Measurements from ENCODE around the gene EME2.

Gene EME2

DNA sequence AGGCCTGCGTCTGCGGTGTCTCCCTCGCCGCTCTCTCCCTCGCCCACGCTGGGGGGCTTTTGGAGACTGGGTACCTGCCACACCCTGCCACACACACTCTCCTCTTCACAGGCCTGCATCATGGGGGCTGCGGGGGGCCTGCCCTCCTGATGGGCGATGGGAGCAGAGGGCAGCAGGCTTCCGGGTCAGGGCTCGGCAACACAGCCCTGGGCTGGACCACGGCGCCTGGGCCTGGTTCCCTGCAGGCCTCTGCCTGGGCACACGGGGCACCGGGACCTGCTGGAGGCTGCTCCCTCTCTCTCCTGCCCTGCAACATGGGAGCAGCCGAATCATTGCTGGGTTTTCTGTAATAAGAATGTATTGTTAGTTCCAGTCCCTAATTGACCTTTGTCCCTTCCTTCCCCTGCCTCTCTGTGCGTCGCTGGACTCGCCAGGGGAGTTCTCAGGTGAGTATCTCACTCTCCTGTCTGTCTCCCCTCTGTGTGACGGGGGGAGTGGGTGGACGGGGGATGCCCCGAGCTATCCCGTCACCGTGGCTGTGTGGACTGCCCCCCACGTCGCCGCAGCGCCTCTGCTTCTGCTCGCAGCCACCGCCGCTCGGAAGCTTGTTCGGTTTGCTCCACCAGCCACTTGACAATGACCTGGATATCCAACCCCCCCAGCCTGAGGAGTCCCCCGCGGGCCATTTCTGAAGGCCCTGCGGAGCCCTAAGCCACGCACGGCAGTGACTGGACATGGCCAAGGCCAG is 14.7 kb upstream of the EME2 start:
- Histone ChIP-seq H3K9ac (ENCODE audit: insufficient read length, low read depth) (peak overlapping the region; percentile 15), H3K4me1 (ENCODE audit: insufficient read depth, insufficient read length) (peaks cover 7% of the 10 kb centered on the region), H3K27me3 (ENCODE audit: insufficient read depth, insufficient read length) (no peaks in the 10 kb centered on the region), H3K36me3 (ENCODE audit: insufficient read depth, insufficient read length, low read length) (peaks cover 72% of the 10 kb centered on the region), H3K9me3 (ENCODE audit: insufficient read depth, low read length) (no peaks in the 10 kb centered on the region), H3K4me3 (ENCODE audit: insufficient read length, low read depth) (no peak overlapping the region)
- no peak for DNase-seq (ENCODE audit: low read depth, low spot score)
- TF ChIP-seq YY1 (IDR thresholded peaks at IDR 0.05; ENCODE audit: insufficient read depth, insufficient read length): no peak
- TF ChIP-seq ZNF274 (IDR thresholded peaks at IDR 0.05; ENCODE audit: low read depth, low read length): no peak
- TF ChIP-seq SUZ12 (IDR thresholded peaks at IDR 0.05; ENCODE audit: extremely low read depth, insufficient read depth, insufficient read length): no peak

DNA sequence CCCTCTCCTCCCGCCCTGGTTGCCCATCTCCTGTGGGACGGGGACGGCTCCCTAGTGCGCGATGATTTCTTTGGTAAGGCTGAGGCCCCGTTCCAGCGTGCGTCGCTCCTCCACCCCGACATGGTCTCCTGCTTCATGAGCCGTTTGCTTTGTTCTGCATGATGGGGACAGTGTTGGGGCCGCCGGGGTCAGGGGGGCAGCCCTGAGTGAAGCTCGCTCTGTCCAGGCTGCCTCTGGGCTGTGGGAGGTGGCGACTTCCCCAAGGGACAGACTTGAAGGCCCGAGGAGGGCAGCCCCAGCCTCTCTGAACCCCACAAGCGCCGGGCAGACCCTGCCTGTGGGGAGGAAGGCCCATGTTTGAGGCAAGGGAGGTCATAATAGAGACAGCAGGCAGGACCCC is 13.7 kb upstream of the EME2 start:
- Histone ChIP-seq H3K4me1 (ENCODE audit: insufficient read depth, insufficient read length) (peaks cover 14% of the 10 kb centered on the region), H3K4me3 (ENCODE audit: insufficient read length, low read depth) (no peak overlapping the region), H3K27me3 (ENCODE audit: insufficient read depth, insufficient read length) (no peaks in the 10 kb centered on the region), H3K9ac (ENCODE audit: insufficient read length, low read depth) (no peak overlapping the region), H3K9me3 (ENCODE audit: insufficient read depth, low read length) (no peaks in the 10 kb centered on the region), H3K36me3 (ENCODE audit: insufficient read depth, insufficient read length, low read length) (peaks cover 76% of the 10 kb centered on the region)
- no peak for DNase-seq (ENCODE audit: low read depth, low spot score)
- TF ChIP-seq ZNF274 (IDR thresholded peaks at IDR 0.05; ENCODE audit: low read depth, low read length) (no peak), SUZ12 (IDR thresholded peaks at IDR 0.05; ENCODE audit: extremely low read depth, insufficient read depth, insufficient read length) (no peak), YY1 (IDR thresholded peaks at IDR 0.05; ENCODE audit: insufficient read depth, insufficient read length) (no peak)

GRCh38 chr16:1759511-1759910 is 13.1 kb upstream of the EME2 start:
- Histone ChIP-seq H3K27me3 (ENCODE audit: insufficient read depth, insufficient read length) (no peaks in the 10 kb centered on the region), H3K4me3 (ENCODE audit: insufficient read length, low read depth) (no peak overlapping the region), H3K9me3 (ENCODE audit: insufficient read depth, low read length) (no peaks in the 10 kb centered on the region), H3K9ac (ENCODE audit: insufficient read length, low read depth) (no peak overlapping the region), H3K36me3 (ENCODE audit: insufficient read depth, insufficient read length, low read length) (peaks cover 76% of the 10 kb centered on the region), H3K4me1 (ENCODE audit: insufficient read depth, insufficient read length) (peaks cover 19% of the 10 kb centered on the region)
- TF ChIP-seq YY1 (IDR thresholded peaks at IDR 0.05; ENCODE audit: insufficient read depth, insufficient read length) (no peak), SUZ12 (IDR thresholded peaks at IDR 0.05; ENCODE audit: extremely low read depth, insufficient read depth, insufficient read length) (no peak), ZNF274 (IDR thresholded peaks at IDR 0.05; ENCODE audit: low read depth, low read length) (no peak)
- no peak for DNase-seq (ENCODE audit: low read depth, low spot score)

DNA sequence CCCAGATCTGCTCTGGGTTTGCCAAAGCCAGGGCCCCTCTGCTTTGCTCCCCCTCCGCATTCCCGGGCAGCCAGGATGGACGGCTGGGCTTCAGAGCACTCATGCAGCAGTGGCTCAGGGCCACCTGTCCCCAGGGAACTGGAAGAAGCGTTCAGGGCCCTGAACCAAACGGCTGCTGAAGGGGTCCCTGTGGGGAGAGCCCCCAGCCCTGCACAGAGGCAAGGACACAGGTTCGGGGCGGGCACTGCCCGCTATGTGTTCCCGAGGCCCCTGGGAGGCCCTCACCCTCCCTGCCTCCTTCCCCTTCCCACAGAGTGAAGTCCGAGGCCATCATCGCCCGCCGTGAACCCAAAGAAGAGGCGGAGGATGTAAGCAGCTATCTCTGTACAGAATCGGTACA is 11.7 kb upstream of the EME2 start:
- peaks cover 24% of the 10 kb centered on the region for H3K4me1 ChIP-seq (ENCODE audit: insufficient read depth, insufficient read length)
- DNase-seq (ENCODE audit: low read depth, low spot score): no peak
- peaks cover 79% of the 10 kb centered on the region for H3K36me3 ChIP-seq (ENCODE audit: insufficient read depth, insufficient read length, low read length)
- no peak overlapping the region for H3K4me3 ChIP-seq (ENCODE audit: insufficient read length, low read depth)
- no peaks in the 10 kb centered on the region for H3K9me3 ChIP-seq (ENCODE audit: insufficient read depth, low read length)
- H3K27me3 ChIP-seq (ENCODE audit: insufficient read depth, insufficient read length): no peaks in the 10 kb centered on the region
- H3K9ac ChIP-seq (ENCODE audit: insufficient read length, low read depth): no peak overlapping the region
- TF ChIP-seq ZNF274 (IDR thresholded peaks at IDR 0.05; ENCODE audit: low read depth, low read length) (no peak), SUZ12 (IDR thresholded peaks at IDR 0.05; ENCODE audit: extremely low read depth, insufficient read depth, insufficient read length) (no peak), YY1 (IDR thresholded peaks at IDR 0.05; ENCODE audit: insufficient read depth, insufficient read length) (no peak)

DNA sequence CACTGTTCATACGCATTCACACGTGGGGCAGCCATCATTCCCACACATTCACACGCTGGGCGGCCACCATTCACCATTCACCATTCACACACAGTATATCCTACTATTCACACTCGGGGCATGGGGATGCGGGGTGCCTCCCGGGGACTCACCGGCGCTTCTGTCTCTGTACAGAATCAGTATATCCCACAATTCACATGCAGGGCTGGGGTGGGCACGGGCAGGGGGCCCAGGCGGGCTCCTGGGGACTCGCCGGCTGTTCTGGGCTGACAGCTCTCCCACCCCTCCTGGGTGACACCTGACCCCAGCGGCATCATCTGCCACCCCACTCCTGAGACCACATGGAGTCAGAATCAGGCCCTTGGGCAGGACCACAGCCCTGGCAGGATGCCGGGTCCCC is 10.9 kb upstream of the EME2 start:
- Histone ChIP-seq H3K36me3 (ENCODE audit: insufficient read depth, insufficient read length, low read length) (peaks cover 83% of the 10 kb centered on the region), H3K9ac (ENCODE audit: insufficient read length, low read depth) (no peak overlapping the region), H3K9me3 (ENCODE audit: insufficient read depth, low read length) (no peaks in the 10 kb centered on the region), H3K27me3 (ENCODE audit: insufficient read depth, insufficient read length) (no peaks in the 10 kb centered on the region), H3K4me3 (ENCODE audit: insufficient read length, low read depth) (no peak overlapping the region), H3K4me1 (ENCODE audit: insufficient read depth, insufficient read length) (peaks cover 24% of the 10 kb centered on the region)
- TF ChIP-seq SUZ12 (IDR thresholded peaks at IDR 0.05; ENCODE audit: extremely low read depth, insufficient read depth, insufficient read length): no peak
- TF ChIP-seq ZNF274 (IDR thresholded peaks at IDR 0.05; ENCODE audit: low read depth, low read length): no peak
- no peak for TF ChIP-seq YY1 (IDR thresholded peaks at IDR 0.05; ENCODE audit: insufficient read depth, insufficient read length)
- DNase-seq (ENCODE audit: low read depth, low spot score): no peak

DNA sequence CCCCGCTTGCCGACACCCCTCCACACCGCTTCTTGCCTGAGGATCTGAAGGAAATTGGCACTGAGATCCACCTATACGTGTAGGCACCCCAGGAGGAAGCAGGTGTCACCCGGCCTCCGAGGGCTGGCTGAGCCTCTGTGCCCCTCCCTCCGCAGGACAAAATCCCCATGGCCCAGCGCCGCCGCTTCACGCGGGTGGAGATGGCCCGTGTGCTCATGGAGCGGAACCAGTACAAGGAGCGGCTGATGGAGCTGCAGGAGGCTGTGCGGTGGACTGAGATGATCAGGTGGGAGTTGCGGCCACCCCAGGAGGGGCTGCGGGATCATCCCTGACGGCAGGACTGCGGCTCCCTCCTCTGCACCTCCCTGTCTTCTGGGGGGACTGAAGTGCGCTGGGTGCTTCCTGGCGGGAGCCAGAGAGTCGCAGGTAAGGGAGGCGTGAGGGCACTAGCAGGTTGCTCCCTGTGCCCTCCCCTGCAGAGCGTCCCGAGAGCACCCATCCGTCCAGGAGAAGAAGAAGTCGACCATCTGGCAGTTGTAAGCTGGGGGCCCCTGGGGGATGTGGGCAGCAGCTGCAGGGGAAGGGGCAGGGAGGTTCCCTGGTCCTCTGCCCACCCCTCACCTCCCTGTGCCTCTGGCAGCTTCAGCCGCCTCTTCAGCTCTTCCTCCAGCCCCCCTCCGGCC is 10.3 kb upstream of the EME2 start:
- H3K9ac ChIP-seq (ENCODE audit: insufficient read length, low read depth): peak overlapping the region; percentile 21
- H3K27me3 ChIP-seq (ENCODE audit: insufficient read depth, insufficient read length): no peaks in the 10 kb centered on the region
- peaks cover 24% of the 10 kb centered on the region for H3K4me1 ChIP-seq (ENCODE audit: insufficient read depth, insufficient read length)
- no peak overlapping the region for H3K4me3 ChIP-seq (ENCODE audit: insufficient read length, low read depth)
- no peaks in the 10 kb centered on the region for H3K9me3 ChIP-seq (ENCODE audit: insufficient read depth, low read length)
- TF ChIP-seq SUZ12 (IDR thresholded peaks at IDR 0.05; ENCODE audit: extremely low read depth, insufficient read depth, insufficient read length) (no peak), ZNF274 (IDR thresholded peaks at IDR 0.05; ENCODE audit: low read depth, low read length) (no peak), YY1 (IDR thresholded peaks at IDR 0.05; ENCODE audit: insufficient read depth, insufficient read length) (no peak)
- peaks cover 85% of the 10 kb centered on the region for H3K36me3 ChIP-seq (ENCODE audit: insufficient read depth, insufficient read length, low read length)
- DNase-seq (ENCODE audit: low read depth, low spot score): no peak

- DNase-seq (ENCODE audit: low read depth, low spot score): no peak
- Histone ChIP-seq H3K4me1 (ENCODE audit: insufficient read depth, insufficient read length) (peaks cover 24% of the 10 kb centered on the region), H3K9ac (ENCODE audit: insufficient read length, low read depth) (peak overlapping the region; percentile 21)
Observed at GRCh38 chr16:1762879-1763520, 9.6 kb upstream of the EME2 start.

More at GRCh38 chr16:1762879-1763520, 9.6 kb upstream of the EME2 start:
- no peak for TF ChIP-seq SUZ12 (IDR thresholded peaks at IDR 0.05; ENCODE audit: extremely low read depth, insufficient read depth, insufficient read length)
- no peak for TF ChIP-seq YY1 (IDR thresholded peaks at IDR 0.05; ENCODE audit: insufficient read depth, insufficient read length)
- TF ChIP-seq ZNF274 (IDR thresholded peaks at IDR 0.05; ENCODE audit: low read depth, low read length): no peak
- H3K27me3 ChIP-seq (ENCODE audit: insufficient read depth, insufficient read length): no peaks in the 10 kb centered on the region
- H3K4me3 ChIP-seq (ENCODE audit: insufficient read length, low read depth): no peak overlapping the region
- H3K9me3 ChIP-seq (ENCODE audit: insufficient read depth, low read length): no peaks in the 10 kb centered on the region
- peaks cover 85% of the 10 kb centered on the region for H3K36me3 ChIP-seq (ENCODE audit: insufficient read depth, insufficient read length, low read length)
